Stimulated activated CD4-positive, alpha-beta T cell treated with anti-CD3 and anti-CD28 coated beads, Interleukin-12 subunit alpha, Interleukin-12 subunit beta, amount 100 ng/mL, for 24 hours (primary cell): Measurements from ENCODE around the gene ANK2.
"Not testable (repeated sequence)": the region's sequence is repeated elsewhere in the genome, so short reads cannot be mapped to it uniquely, and the experiment has no call there.

Source experiments
- DNase-seq, 2 experiments: peaks; one replicate each; pipeline ENCODE4 v3.0.0-alpha.2; 2020; ENCODE audit warnings: low read depth in 2 of 2

ANK2 gene

GRCh38 chr4:113189546-113189945 lies 140.1 kb downstream of the ANK2 start:
- no peak for DNase-seq

GRCh38 chr4:113209153-113209552 lies 159.7 kb downstream of the ANK2 start:
- DNase-seq: no peak

- DNase-seq: no peak
These were observed 160.3 kb downstream of the ANK2 start for GRCh38 chr4:113209652-113210320.

- DNase-seq: no peak
These were observed 163.2 kb downstream of the ANK2 start for GRCh38 chr4:113212613-113213012.

- no peak for DNase-seq
These were observed 172.5 kb downstream of the ANK2 start for GRCh38 chr4:113221990-113222389.

- no peak for DNase-seq
These were observed 173.0 kb downstream of the ANK2 start for GRCh38 chr4:113222471-113222870.

- no peak for DNase-seq
These were observed 173.5 kb downstream of the ANK2 start for GRCh38 chr4:113223001-113223400.

GRCh38 chr4:113232194-113232593 lies 182.7 kb downstream of the ANK2 start:
- DNase-seq: no peak

GRCh38 chr4:113236916-113237315 lies 187.5 kb downstream of the ANK2 start:
- DNase-seq: no peak

GRCh38 chr4:113243312-113243711 lies 193.9 kb downstream of the ANK2 start:
- DNase-seq: no peak

- DNase-seq: not testable (repeated sequence)
These were observed 195.3 kb downstream of the ANK2 start for GRCh38 chr4:113244747-113245146.

- DNase-seq: no peak
These were observed 198.9 kb downstream of the ANK2 start for GRCh38 chr4:113248320-113248719.

- no peak for DNase-seq
These were observed 206.2 kb downstream of the ANK2 start for GRCh38 chr4:113255628-113256027.

- DNase-seq: no peak
These were observed 207.5 kb downstream of the ANK2 start for GRCh38 chr4:113256946-113257345.

GRCh38 chr4:113260688-113261087 lies 211.2 kb downstream of the ANK2 start:
- no peak for DNase-seq

GRCh38 chr4:113263274-113263673 lies 213.8 kb downstream of the ANK2 start:
- DNase-seq: no peak

- no peak for DNase-seq
These were observed 221.3 kb downstream of the ANK2 start for GRCh38 chr4:113270520-113271319.

GRCh38 chr4:113272523-113272922 lies 223.1 kb downstream of the ANK2 start:
- DNase-seq: no peak

- DNase-seq: no peak
These were observed 224.3 kb downstream of the ANK2 start for GRCh38 chr4:113273721-113274220.

- no peak for DNase-seq
These were observed 227.2 kb downstream of the ANK2 start for GRCh38 chr4:113276464-113277170.

GRCh38 chr4:113278324-113278934 lies 229.0 kb downstream of the ANK2 start:
- DNase-seq: peak; percentile 40 to 54

- DNase-seq: no peak
These were observed 236.0 kb downstream of the ANK2 start for GRCh38 chr4:113285501-113285900.
